ENCODE data around the gene FBXW4.

Gene FBXW4

GRCh38 chr10:101694674-101695403, at the start of gene FBXW4:
FBXW4 (minus strand) TSS chr10:101695170; CDS start chr10:101695105, 65 bp downstream.
- DNase-seq (ENCODE audit: low spot score) = peak; percentile 52

GRCh38 chr10:101744267-101744666, 49.3 kb upstream of the FBXW4 start:
- DNase-seq (ENCODE audit: low spot score) = no peak

GRCh38 chr10:101741938-101742337, 47.0 kb upstream of the FBXW4 start:
- no peak for DNase-seq (ENCODE audit: low spot score)

- no peak for DNase-seq (ENCODE audit: low spot score)
Observed at GRCh38 chr10:101736666-101737065, 41.7 kb upstream of the FBXW4 start.

- no peak for DNase-seq (ENCODE audit: low spot score)
Observed at GRCh38 chr10:101732096-101732495, 37.1 kb upstream of the FBXW4 start.

GRCh38 chr10:101726115-101726387, 31.1 kb upstream of the FBXW4 start:
- DNase-seq (ENCODE audit: low spot score) = no peak

- DNase-seq (ENCODE audit: low spot score) = no peak
Observed at GRCh38 chr10:101725296-101726114, 30.5 kb upstream of the FBXW4 start.

GRCh38 chr10:101724446-101724845, 29.5 kb upstream of the FBXW4 start:
- DNase-seq (ENCODE audit: low spot score) = no peak

- no peak for DNase-seq (ENCODE audit: low spot score)
Observed at GRCh38 chr10:101723176-101723575, 28.2 kb upstream of the FBXW4 start.

- no peak for DNase-seq (ENCODE audit: low spot score)
Observed at GRCh38 chr10:101721806-101722205, 26.8 kb upstream of the FBXW4 start.

GRCh38 chr10:101720606-101721230, 25.7 kb upstream of the FBXW4 start:
- no peak for DNase-seq (ENCODE audit: low spot score)

- no peak for DNase-seq (ENCODE audit: low spot score)
Observed at GRCh38 chr10:101718690-101719275, 23.8 kb upstream of the FBXW4 start.

- no peak for DNase-seq (ENCODE audit: low spot score)
Observed at GRCh38 chr10:101716891-101717659, 22.1 kb upstream of the FBXW4 start.

GRCh38 chr10:101712997-101713396, 18.0 kb upstream of the FBXW4 start:
- no peak for DNase-seq (ENCODE audit: low spot score)

- DNase-seq (ENCODE audit: low spot score) = no peak
Observed at GRCh38 chr10:101710793-101711192, 15.8 kb upstream of the FBXW4 start.

GRCh38 chr10:101710059-101710695, 15.2 kb upstream of the FBXW4 start:
- no peak for DNase-seq (ENCODE audit: low spot score)

- DNase-seq (ENCODE audit: low spot score) = no peak
Observed at GRCh38 chr10:101709359-101710058, 14.5 kb upstream of the FBXW4 start.

- no peak for DNase-seq (ENCODE audit: low spot score)
Observed at GRCh38 chr10:101708870-101709269, 13.9 kb upstream of the FBXW4 start.

- no peak for DNase-seq (ENCODE audit: low spot score)
Observed at GRCh38 chr10:101708073-101708472, 13.1 kb upstream of the FBXW4 start.

- no peak for DNase-seq (ENCODE audit: low spot score)
Observed at GRCh38 chr10:101704331-101704730, 9.4 kb upstream of the FBXW4 start.

- no peak for DNase-seq (ENCODE audit: low spot score)
Observed at GRCh38 chr10:101696632-101697031, 1.7 kb upstream of the FBXW4 start.
